Sigmoid colon (tissue), 7 donors: ENCODE measurements around the gene ADAMTSL2. TPM values are rescaled to one million over a fixed set of nuclear protein-coding genes. Genes with fewer than 3 reads are reported as not detected.

ENCODE experiments used
- DNase-seq: peaks from one replicate; pipeline ENCODE4 v3.0.0-alpha.2; 2019
- H3K27ac ChIP-seq, 4 donors: fragments of 200-600 bp; sonication (generic); one replicate each; pipeline ENCODE4 v1.5.1; 2016 to 2019; ENCODE audit warnings: mild to moderate bottlenecking in 1 of 4
- H3K27me3 ChIP-seq, 3 donors: fragments of 200-600 bp; sonication (generic); one replicate each; pipeline ENCODE4 v1.5.1; 2019; ENCODE audit warnings: mild to moderate bottlenecking in 1 of 3
- H3K36me3 ChIP-seq, 4 donors: fragments of 200-600 bp; sonication (generic); one replicate each; pipeline ENCODE4 v1.5.1; 2016 to 2019
- H3K4me1 ChIP-seq, 4 donors: fragments of 200-600 bp; sonication (generic); one replicate each; pipeline ENCODE4 v1.5.1; 2017 to 2019
- H3K4me3 ChIP-seq, 4 donors: fragments of 200-600 bp; sonication (generic); one replicate each; pipeline ENCODE4 v1.5.1; 2017 to 2019; ENCODE audit warnings: mild to moderate bottlenecking in 2 of 4, moderate library complexity in 1 of 4
- H3K9me3 ChIP-seq, 4 donors: fragments of 200-600 bp in 3 of 4; sonication (generic) in 3 of 4; one replicate each; pipeline versions ENCODE4 v1.5.1 to v1.6.1; 2013 to 2019
- EP300 ChIP-seq, 4 donors: sonication (generic); formaldehyde crosslinking; IDR thresholded peaks; one replicate each; pipeline ENCODE4 v1.6.1; 2017; ENCODE audit warnings: antibody characterized with exemption in 4 of 4
- POLR2A ChIP-seq, 2 donors: fragments of 450-650 bp; IDR thresholded peaks; one replicate each; pipeline ENCODE4 v1.6.1; 2016; ENCODE audit warnings: antibody characterized with exemption in 2 of 2, mild to moderate bottlenecking in 2 of 2, moderate library complexity in 2 of 2
- POLR2AphosphoS5 ChIP-seq, 4 donors: sonication (generic); formaldehyde crosslinking; IDR thresholded peaks; one replicate each; pipeline ENCODE4 v1.6.1; 2017; ENCODE audit warnings: antibody characterized with exemption in 4 of 4
- WGBS, 2 donors: extraction: QIAGEN DNeasy Blood & Tissue Kit; methylation state at CpG; one replicate each; pipeline ENCODE4 v1.1.7; 2013; 5-methylcytosine and 5-hydroxymethylcytosine counted together
- intact Hi-C: fragments of 100-400 bp; cut with DNase I; formaldehyde crosslinking; loops from one replicate; pipeline ENCODE4 v1.15.1; 2023
- polyA plus RNA-seq, 3 donors: library from polyadenylated mRNA; stranded (reverse); fragments of 200-250 nt; gene quantifications; one replicate each; pipeline ENCODE4 v1.2.3, GENCODE V29; 2013
- total RNA-seq, 4 donors: library from RNA; depleted of rRNA; stranded (reverse); fragments of >200 nt; gene quantifications; one replicate each; pipeline ENCODE4 v1.1.0, GENCODE V29; 2016
- TF ChIP-seq, protein P1 (sequence below), 4 experiments: fragments of 450-650 bp in 3 of 4; fragments of 200-600 bp in 1 of 4; IDR thresholded peaks; one replicate each; pipeline ENCODE4 v1.5.1; 2016 to 2019; ENCODE audit warnings: antibody characterized with exemption in 4 of 4, mild to moderate bottlenecking in 3 of 4, moderate library complexity in 2 of 4
- donor health status: healthy with polysubstance abuse.
- donor health status: Bipolar disorder and iron deficiency.
- donor health status: healthy.

Gene ADAMTSL2
- total and polyA plus RNA-seq, 7 donors: 0.33 to 4.2 (median 0.81) TPM

DNA sequence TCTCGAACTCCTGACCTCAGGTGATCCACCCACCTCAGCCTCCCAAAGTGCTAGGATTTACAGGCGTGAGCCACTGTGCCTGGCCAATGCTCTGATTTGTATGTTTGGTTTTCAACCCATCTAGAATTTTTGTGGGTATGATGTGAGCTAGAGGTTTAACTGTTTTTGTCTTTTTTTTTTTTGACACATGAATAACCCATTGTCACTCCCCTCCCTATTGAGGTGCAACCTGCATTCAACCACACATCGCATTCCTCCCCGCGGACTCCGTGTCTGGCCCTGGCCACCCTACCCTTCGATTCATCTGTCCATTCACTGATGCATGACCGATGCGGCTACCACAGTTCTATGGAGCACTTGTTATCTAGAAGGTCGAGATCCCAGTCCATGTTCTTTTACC lies 84.2 kb downstream of the ADAMTSL2 start:
- H3K4me1 ChIP-seq: peaks cover 0 to 4% (median 0%) of the 10 kb centered on the region in 4 donors
- no peaks in the 10 kb centered on the region for H3K36me3 ChIP-seq
- TF ChIP-seq, protein P1, sequence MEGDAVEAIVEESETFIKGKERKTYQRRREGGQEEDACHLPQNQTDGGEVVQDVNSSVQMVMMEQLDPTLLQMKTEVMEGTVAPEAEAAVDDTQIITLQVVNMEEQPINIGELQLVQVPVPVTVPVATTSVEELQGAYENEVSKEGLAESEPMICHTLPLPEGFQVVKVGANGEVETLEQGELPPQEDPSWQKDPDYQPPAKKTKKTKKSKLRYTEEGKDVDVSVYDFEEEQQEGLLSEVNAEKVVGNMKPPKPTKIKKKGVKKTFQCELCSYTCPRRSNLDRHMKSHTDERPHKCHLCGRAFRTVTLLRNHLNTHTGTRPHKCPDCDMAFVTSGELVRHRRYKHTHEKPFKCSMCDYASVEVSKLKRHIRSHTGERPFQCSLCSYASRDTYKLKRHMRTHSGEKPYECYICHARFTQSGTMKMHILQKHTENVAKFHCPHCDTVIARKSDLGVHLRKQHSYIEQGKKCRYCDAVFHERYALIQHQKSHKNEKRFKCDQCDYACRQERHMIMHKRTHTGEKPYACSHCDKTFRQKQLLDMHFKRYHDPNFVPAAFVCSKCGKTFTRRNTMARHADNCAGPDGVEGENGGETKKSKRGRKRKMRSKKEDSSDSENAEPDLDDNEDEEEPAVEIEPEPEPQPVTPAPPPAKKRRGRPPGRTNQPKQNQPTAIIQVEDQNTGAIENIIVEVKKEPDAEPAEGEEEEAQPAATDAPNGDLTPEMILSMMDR (IDR thresholded peaks at IDR 0.05): no peak
- TF ChIP-seq POLR2A (IDR thresholded peaks at IDR 0.05) (no peak), POLR2AphosphoS5 (IDR thresholded peaks at IDR 0.05) (no peak), EP300 (IDR thresholded peaks at IDR 0.05) (no peak)
- WGBS, 2 donors: 83 to 84% methylated on average over 10 of the region's 10 CpGs
- peaks cover 0 to 66% (median 27%) of the 10 kb centered on the region in 3 donors for H3K27me3 ChIP-seq
- H3K4me3 ChIP-seq: no peak overlapping the region
- H3K27ac ChIP-seq: no peak overlapping the region
- intact Hi-C loops: no loop called here
- H3K9me3 ChIP-seq: no peaks in the 10 kb centered on the region
- DNase-seq: no peak

DNA sequence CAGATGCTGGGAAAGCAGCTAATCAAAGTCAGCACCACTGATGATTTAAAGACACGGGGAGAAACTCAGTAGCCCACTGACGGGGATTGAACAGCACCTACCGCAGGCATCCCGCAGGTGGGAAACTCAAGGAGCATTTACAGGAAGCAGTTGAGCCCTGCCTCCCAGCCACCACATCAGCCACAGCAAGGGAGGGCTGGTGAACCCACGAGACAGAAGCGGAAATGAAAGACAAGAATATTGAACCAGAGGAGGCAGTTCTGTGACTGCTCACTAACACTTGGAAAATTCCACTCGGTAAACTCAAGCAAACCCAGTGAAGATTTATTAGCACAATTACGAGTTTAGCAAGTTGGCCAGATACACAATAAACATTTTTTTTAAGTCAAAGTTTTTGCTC lies 85.3 kb downstream of the ADAMTSL2 start:
- H3K27me3 ChIP-seq: peaks cover 0 to 56% (median 23%) of the 10 kb centered on the region in 3 donors

DNA sequence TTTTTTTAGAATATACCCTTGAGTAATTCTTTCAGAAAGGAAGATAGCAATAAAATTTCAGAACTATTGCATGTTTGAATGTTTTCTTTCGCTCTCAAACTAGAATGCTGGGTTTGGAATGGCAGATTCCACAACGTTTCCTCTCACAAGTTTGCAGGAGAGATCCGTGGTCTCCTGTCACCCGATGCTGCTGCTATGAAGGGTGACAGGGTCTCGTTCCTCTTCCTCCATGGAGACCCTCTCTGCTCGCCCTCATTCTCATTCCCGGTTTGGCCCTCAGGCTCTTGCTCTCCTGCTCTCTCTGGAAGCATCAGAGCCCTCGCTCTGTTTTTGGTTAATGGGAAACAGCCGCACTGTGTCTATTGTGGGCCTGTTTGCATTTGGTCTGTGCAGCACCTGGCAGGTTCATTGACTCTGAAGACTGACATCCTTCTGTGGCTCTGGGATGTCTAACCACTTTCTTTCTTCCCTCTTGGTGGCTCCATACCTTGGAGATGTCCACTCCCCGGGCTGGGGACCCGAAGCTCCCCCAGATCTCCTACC lies 87.3 kb downstream of the ADAMTSL2 start:
- intact Hi-C loops: no loop called here
- 70 to 74% methylated on average over 11 of the region's 11 CpGs for WGBS, 2 donors
- H3K27ac ChIP-seq: no peak overlapping the region

More for the DNA sequence above, 85.3 kb downstream of the ADAMTSL2 start:
- no peak overlapping the region for H3K27ac ChIP-seq
- no peaks in the 10 kb centered on the region for H3K9me3 ChIP-seq
- no peak for DNase-seq
- H3K4me3 ChIP-seq: no peak overlapping the region
- TF ChIP-seq, protein P1 (IDR thresholded peaks at IDR 0.05): no peak
- TF ChIP-seq POLR2AphosphoS5 (IDR thresholded peaks at IDR 0.05) (no peak), POLR2A (IDR thresholded peaks at IDR 0.05) (no peak), EP300 (IDR thresholded peaks at IDR 0.05) (no peak)
- H3K36me3 ChIP-seq: no peaks in the 10 kb centered on the region
- 8 to 12% methylated on average over 8 of the region's 8 CpGs for WGBS, 2 donors
- peaks cover 0 to 4% (median 0%) of the 10 kb centered on the region in 4 donors for H3K4me1 ChIP-seq
- intact Hi-C loops: no loop called here

DNA sequence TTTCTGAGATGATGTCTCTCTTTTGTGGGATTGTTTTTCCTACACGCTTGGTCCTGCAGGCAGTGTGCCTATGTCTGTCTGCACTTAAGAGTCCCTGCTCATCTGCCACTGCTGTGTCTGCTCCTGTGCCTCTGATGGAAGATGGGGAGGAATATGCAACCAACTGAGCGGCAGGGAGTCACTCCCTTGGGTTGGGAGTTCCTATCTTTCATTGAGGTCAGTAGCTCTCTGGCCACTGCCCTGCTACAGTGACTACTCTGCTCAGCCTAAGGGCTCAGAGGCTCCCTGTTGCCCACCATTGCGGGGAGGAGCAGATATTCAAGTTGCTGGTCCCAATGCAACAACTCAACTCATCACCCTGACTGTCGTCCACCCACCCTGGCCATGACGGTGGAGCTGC lies 88.1 kb downstream of the ADAMTSL2 start:
- Histone ChIP-seq H3K27me3 (peaks cover 0 to 28% (median 2%) of the 10 kb centered on the region in 3 donors), H3K9me3 (peaks cover 0 to 5% (median 3%) of the 10 kb centered on the region in 4 donors), H3K27ac (no peak overlapping the region), H3K4me1 (peaks cover 0 to 4% (median 0%) of the 10 kb centered on the region in 4 donors), H3K4me3 (no peak overlapping the region), H3K36me3 (no peaks in the 10 kb centered on the region)
- intact Hi-C loops: no loop called here
- TF ChIP-seq, protein P1 (IDR thresholded peaks at IDR 0.05): no peak
- TF ChIP-seq POLR2A (IDR thresholded peaks at IDR 0.05) (no peak), POLR2AphosphoS5 (IDR thresholded peaks at IDR 0.05) (no peak), EP300 (IDR thresholded peaks at IDR 0.05) (no peak)
- no peak for DNase-seq
- 48 to 74% methylated on average over 5 of the region's 5 CpGs for WGBS, 2 donors

More for the DNA sequence above, 87.3 kb downstream of the ADAMTSL2 start:
- no peak for DNase-seq
- Histone ChIP-seq H3K9me3 (peaks cover 0 to 5% (median 3%) of the 10 kb centered on the region in 4 donors), H3K4me3 (no peak overlapping the region), H3K27me3 (peaks cover 0 to 36% (median 9%) of the 10 kb centered on the region in 3 donors), H3K4me1 (peaks cover 0 to 4% (median 0%) of the 10 kb centered on the region in 4 donors), H3K36me3 (no peaks in the 10 kb centered on the region)
- TF ChIP-seq EP300 (IDR thresholded peaks at IDR 0.05) (no peak), POLR2A (IDR thresholded peaks at IDR 0.05) (no peak), POLR2AphosphoS5 (IDR thresholded peaks at IDR 0.05) (no peak)
- TF ChIP-seq, protein P1 (IDR thresholded peaks at IDR 0.05): no peak

Other genes with a start within 250 kb of the ADAMTSL2 start
- gene SURF6, start 198.5 kb upstream of the ADAMTSL2 start, total RNA-seq: 10 to 100 TPM; 13.9 to 20.1 (median 16.2) TPM
- gene SURF6, start 198.5 kb upstream of the ADAMTSL2 start, polyA plus RNA-seq: 10 to 100 TPM; 22.8 to 43.1 (median 24.3) TPM
- gene MED22, start 186.6 kb upstream of the ADAMTSL2 start, total RNA-seq: 10 to 100 TPM; 17.2 to 31.3 (median 28.4) TPM
- gene MED22, start 186.6 kb upstream of the ADAMTSL2 start, polyA plus RNA-seq: 10 to 100 TPM in 2 of 3 donors, 1 to 10 TPM in 1; 8.4 to 23.7 (median 11.8) TPM
- 1,000 to 10,000 TPM; 2,027 to 2,561 (median 2,271) TPM for gene RPL7A, start 186.5 kb upstream of the ADAMTSL2 start, total RNA-seq
- gene RPL7A, start 186.5 kb upstream of the ADAMTSL2 start, polyA plus RNA-seq: 1,000 to 10,000 TPM; 2,364 to 4,020 (median 2,962) TPM
- gene SURF1, start 178.2 kb upstream of the ADAMTSL2 start, total RNA-seq: 10 to 100 TPM; 33.8 to 98.7 (median 75.7) TPM
- gene SURF1, start 178.2 kb upstream of the ADAMTSL2 start, polyA plus RNA-seq: 10 to 100 TPM; 54.1 to 79.3 (median 59.0) TPM
- gene SURF2, start 178.2 kb upstream of the ADAMTSL2 start, total RNA-seq: 10 to 100 TPM; 10.2 to 32.3 (median 15.2) TPM
- gene SURF2, start 178.2 kb upstream of the ADAMTSL2 start, polyA plus RNA-seq: 10 to 100 TPM; 17.4 to 27.1 (median 19.9) TPM
- gene SURF4, start 158.6 kb upstream of the ADAMTSL2 start, total RNA-seq: 10 to 100 TPM; 73.4 to 88.8 (median 84.3) TPM
- 100 to 1,000 TPM in 1 of 3 donors, 10 to 100 TPM in 2; 17.4 to 190 (median 31.2) TPM for gene SURF4, start 158.6 kb upstream of the ADAMTSL2 start, polyA plus RNA-seq
- 1 to 10 TPM in 2 of 4 donors, under 1 TPM in 1, not detected in 1; 0.49 to 8.3 (median 2.1) TPM for gene STKLD1, start 158.3 kb upstream of the ADAMTSL2 start, total RNA-seq
- gene STKLD1, start 158.3 kb upstream of the ADAMTSL2 start, polyA plus RNA-seq: 1 to 10 TPM in 2 of 3 donors, under 1 TPM in 1; 0.69 to 1.8 (median 1.2) TPM
- gene REXO4, start 116.7 kb upstream of the ADAMTSL2 start, total RNA-seq: 10 to 100 TPM; 16.3 to 22.2 (median 18.8) TPM
- gene REXO4, start 116.7 kb upstream of the ADAMTSL2 start, polyA plus RNA-seq: 10 to 100 TPM; 13.2 to 25.9 (median 16.2) TPM
- gene ADAMTS13, start 112.3 kb upstream of the ADAMTSL2 start, total RNA-seq: 1 to 10 TPM in 2 of 4 donors, under 1 TPM in 2; 0.71 to 1.9 (median 1.4) TPM
- 1 to 10 TPM in 1 of 3 donors, under 1 TPM in 2; 0.60 to 3.4 (median 0.69) TPM for gene ADAMTS13, start 112.3 kb upstream of the ADAMTSL2 start, polyA plus RNA-seq
- gene CACFD1, start 74.7 kb upstream of the ADAMTSL2 start, total RNA-seq: 10 to 100 TPM in 1 of 4 donors, 1 to 10 TPM in 3; 6.7 to 13.4 (median 8.9) TPM
- gene CACFD1, start 74.7 kb upstream of the ADAMTSL2 start, polyA plus RNA-seq: 10 to 100 TPM; 21.0 to 44.6 (median 29.6) TPM
- gene SLC2A6, start 55.6 kb upstream of the ADAMTSL2 start, total RNA-seq: 1 to 10 TPM; 1.4 to 2.7 (median 2.0) TPM
- gene SLC2A6, start 55.6 kb upstream of the ADAMTSL2 start, polyA plus RNA-seq: 1 to 10 TPM; 1.2 to 8.2 (median 1.8) TPM
- gene MYMK, start 9.7 kb upstream of the ADAMTSL2 start, total RNA-seq: not detected
- gene MYMK, start 9.7 kb upstream of the ADAMTSL2 start, polyA plus RNA-seq: not detected
- gene FAM163B, start 74.7 kb downstream of the ADAMTSL2 start, total RNA-seq: 1 to 10 TPM in 2 of 4 donors, under 1 TPM in 1, not detected in 1; 0.83 to 1.5 (median 1.1) TPM
- gene FAM163B, start 74.7 kb downstream of the ADAMTSL2 start, polyA plus RNA-seq: 1 to 10 TPM in 2 of 3 donors, under 1 TPM in 1; 0.29 to 2.4 (median 1.4) TPM
- gene DBH, start 101.7 kb downstream of the ADAMTSL2 start, total RNA-seq: not detected
- under 1 TPM in 1 of 3 donors, not detected in 2; 0.01 TPM for gene DBH, start 101.7 kb downstream of the ADAMTSL2 start, polyA plus RNA-seq
- gene SARDH, start 203.6 kb downstream of the ADAMTSL2 start, total RNA-seq: 1 to 10 TPM in 3 of 4 donors, under 1 TPM in 1; 0.49 to 3.0 (median 2.4) TPM
- 1 to 10 TPM in 1 of 3 donors, under 1 TPM in 1, not detected in 1; 0.60 to 2.1 TPM for gene SARDH, start 203.6 kb downstream of the ADAMTSL2 start, polyA plus RNA-seq